ENCODE results near the gene PEX6.

GRCh38 chr6:43001843-43002242 lies 22.9 kb upstream of the PEX6 start:
- TF ChIP-seq CTCF (IDR thresholded peaks at IDR 0.05) (no peak), POLR2A (IDR thresholded peaks at IDR 0.05) (no peak)
